Head of caudate nucleus (tissue), 42 donors: ENCODE data around the gene VCP.
A peak's percentile ranks its signal among the peaks of the same experiment; 100 is the strongest.

Experiments used
- DNase-seq, 42 donors: peaks; one replicate each; pipeline versions ENCODE4 v3.0.0 to v3.0.0-alpha.2; 2020 to 2021; ENCODE audit warnings: mixed read lengths in 7 of 42
- intact Hi-C: fragments of 100-400 bp; cut with DNase I; formaldehyde crosslinking; loops from one replicate; pipeline ENCODE4 v1.15.0; 2022

VCP gene

DNA sequence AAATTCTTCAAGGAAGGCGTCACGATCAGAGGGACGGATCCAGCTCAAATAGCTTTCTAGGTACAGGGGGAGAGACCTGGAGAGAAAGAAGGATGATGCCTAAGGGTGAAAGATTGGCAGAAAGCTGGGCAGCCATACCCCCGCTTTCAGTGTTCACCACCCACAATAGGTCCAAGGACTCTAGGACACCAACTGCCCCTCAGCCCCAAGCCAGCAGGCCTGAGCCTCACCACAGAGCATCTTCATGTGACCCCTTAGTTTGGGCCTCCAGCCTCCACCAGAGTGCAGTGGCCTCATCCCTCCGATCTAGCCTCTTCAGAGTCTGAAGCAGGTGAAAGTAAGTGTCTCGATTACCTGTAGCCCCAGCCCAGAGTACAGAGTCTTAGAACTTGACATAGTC is 1.7 kb upstream of the VCP start:
- DNase-seq, result no peak
- intact Hi-C loops, result no loop called here

DNA sequence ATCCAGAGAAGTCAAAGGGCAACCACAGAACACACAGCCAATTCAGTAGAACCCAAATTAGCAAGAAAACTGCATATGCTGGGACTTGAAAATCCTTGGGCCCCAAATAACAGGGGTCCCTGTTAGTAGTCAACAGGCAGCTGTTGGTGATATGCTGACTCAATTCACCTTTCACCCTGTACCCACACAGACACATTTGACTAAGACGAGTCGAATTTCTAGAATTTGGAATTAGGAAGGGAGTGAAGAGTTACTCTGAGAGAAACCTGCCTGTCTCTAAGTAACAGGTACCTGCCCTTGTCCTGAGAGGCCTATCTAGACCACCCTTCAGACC is 821 bp upstream of the VCP start:
- DNase-seq, result no peak
- intact Hi-C loops, result loop anchor here (2.0 kb wide), 1 partner anchor 24 kb away; the partner anchor contains the start of gene PIGO

DNA sequence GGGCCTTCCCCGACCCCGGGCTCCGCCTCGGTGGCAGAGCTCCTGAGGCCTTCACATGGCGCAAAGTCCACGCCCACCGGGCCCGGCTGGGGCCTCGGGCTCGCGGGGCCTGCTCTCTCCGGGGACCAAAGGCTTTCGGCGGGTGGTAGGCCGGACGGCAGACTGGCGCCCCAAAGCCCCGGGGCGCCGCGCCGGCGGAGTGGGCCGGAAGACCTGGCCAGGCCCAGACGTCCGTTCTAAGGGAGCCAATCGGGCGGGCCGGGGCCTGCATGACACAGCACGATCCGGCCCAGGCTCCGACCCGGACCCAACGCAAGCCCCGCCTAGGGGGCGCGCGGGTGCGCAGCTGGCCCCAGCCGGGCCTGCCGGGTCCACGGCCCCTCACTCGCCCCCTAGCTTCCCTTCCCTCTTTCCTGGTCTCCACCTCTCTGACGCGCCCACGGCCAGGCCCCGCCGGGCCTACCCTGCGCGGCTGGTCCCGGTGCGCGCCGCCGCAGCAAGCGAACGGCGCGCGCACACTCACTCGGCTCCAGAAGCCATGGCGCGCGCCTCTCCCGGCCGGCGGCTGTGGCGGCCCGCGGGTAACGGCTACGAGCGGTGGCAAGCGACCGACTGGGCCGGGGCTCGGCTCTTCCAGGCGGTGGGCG is 488 bp downstream of the VCP start:
- intact Hi-C loops, result loop anchor here (2.0 kb wide), 1 partner anchor 25 kb away; the partner anchor contains the start of gene PIGO
- peak; percentile 48 to 87 (median 74) for DNase-seq

DNA sequence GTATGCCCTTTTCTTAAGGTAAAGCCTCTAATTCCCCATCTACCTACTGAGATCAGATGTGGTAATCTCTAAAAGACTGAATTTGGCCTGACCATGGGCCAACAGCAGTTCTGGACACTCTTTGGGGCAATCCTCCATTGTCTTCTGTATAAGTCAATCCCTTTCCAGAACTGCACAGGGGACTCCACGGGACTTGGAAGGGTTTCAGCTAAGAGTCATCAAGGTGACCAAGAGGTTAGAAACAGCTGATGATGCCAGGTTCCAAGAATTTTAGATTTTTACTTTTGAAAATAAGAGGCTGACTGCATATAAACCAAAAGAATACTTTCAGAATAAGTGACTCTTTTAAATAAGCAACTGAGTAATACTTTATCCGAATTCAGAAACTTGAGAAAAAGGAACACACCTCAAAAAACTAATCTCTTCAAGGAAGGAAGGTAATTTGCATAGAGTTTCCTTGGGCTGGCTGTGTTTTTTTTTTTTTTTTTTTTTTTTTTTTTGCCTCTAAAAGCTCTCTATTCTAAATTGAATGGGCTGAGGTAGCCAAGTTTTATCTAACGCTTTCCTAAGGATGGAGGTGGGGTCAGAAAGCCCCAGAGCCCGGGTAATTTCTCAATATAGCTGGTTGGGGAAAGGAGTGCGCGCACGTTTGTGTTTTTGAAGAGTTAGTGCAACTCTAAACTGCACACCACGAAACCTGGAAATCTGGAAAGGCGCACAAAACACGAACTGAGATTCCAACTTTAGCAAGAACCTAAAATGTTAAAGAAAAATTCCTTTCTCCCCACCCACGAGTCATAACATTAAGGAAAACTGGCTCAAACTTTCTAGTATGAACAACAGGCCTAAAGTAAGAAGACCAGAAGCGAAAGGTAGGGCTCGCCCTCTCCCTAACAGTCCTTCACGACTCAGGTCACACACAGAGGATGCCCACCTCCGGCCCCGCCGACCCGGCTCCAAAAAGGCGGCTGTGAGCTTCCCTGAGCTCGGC is 1.3 kb downstream of the VCP start:
- no peak for DNase-seq
- intact Hi-C loops, result no loop called here

DNA sequence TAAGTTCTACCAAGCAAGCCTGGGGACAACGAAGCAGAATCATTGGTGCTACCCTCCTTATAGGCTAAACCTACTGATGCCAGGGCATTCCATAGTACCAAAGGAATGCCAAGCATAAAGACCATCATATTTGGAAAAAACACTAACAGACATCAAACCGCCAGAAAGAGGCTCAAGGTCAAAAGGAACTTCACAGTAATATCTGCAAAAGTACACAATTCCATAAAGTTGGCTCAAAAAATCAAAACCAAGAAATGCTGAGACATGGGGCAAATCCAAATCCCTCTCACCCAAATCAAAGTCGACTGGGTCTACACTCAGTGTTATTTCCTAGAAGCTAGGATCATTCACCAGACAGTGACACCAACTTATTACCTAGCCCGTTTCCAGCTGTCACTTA is 3.4 kb downstream of the VCP start:
- no peak for DNase-seq
- intact Hi-C loops, result no loop called here

DNA sequence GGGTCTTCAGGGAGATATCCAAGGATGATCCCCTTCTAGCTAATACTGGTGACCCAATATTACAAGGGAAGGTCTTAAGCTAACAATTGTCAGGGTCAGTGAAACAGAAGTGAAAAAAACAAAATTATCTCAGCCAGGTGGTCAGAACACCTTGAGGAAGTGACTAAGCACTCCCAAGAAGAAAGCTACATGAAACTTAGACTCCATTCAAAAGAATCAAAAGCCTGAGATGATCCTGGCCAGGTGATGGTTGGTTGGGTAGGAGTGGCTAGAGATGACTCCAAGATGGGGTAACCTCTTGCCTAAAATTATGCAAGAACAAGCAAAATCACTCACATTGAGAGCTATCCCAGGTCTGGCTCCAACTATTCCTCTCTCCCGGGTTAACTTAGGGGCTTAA is 5.4 kb downstream of the VCP start:
- DNase-seq, result no peak
- intact Hi-C loops, result no loop called here

DNA sequence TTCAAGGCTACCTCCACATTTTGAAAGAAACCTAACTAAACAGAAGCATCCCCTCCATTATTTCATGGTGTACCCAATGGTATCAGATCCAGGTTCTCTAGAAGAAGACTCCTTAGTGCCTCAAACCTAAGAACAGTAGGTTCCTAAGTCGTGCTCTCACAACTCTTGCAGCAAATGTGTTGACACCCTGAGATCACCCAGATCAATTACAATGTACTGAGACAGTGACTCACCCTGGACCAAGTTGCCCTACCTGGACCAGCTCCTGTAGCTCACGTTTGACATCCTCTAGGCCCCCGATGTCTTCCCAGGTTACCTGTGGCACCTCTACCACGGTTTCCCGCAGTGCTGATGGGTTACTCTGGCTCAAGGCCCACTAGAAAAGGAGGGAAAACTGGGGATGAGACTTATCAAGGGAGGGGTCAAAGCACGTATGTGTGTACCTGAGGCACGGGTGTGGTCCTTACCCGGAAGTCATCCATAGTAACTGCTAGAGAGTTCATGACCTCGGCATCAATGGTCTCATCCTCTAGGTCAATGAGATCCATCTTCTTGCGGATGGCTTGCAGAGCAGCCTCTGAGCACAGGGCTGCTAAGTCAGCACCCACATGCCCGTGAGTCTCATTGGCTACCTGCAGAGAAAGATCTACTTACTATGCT is 11.7 kb downstream of the VCP start:
- intact Hi-C loops, result no loop called here
- DNase-seq, result no peak

DNA sequence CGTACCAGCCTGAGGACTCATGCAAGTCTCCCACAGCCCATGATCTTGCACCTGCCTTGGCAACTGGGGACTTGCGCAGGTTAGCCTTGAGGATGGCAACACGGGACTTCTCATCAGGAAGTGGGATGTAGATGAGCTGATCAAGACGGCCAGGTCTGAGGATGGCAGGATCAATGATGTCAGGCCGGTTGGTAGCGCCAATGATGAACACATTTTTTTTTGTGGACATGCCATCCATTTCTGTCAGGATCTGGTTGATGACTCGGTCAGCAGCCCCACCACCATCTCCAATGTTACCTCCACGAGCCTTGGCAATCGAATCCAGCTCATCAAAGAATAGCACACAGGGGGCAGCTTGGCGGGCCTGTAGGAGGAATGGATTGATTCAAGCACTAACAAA is 13.0 kb downstream of the VCP start:
- intact Hi-C loops, result no loop called here

DNA sequence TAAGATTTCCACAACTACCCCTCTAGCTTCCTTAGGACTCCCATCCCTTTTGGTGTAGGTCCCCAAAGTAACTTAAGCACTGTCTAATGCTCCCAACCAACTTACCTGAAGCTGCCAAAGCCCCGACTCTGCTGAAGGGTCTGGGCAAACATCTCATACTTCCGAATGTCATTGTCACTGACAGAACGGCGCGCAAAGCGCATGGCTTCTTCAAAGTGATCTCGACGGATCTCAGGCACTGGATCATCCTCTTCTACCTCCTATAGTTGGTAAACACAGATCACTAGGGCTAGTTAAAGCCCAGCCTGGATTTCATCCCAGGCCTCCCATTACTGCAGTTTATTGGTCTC is 15.2 kb downstream of the VCP start:
- DNase-seq, result no peak
- intact Hi-C loops, result no loop called here

More for the DNA sequence above, 13.0 kb downstream of the VCP start:
- DNase-seq, result no peak

DNA sequence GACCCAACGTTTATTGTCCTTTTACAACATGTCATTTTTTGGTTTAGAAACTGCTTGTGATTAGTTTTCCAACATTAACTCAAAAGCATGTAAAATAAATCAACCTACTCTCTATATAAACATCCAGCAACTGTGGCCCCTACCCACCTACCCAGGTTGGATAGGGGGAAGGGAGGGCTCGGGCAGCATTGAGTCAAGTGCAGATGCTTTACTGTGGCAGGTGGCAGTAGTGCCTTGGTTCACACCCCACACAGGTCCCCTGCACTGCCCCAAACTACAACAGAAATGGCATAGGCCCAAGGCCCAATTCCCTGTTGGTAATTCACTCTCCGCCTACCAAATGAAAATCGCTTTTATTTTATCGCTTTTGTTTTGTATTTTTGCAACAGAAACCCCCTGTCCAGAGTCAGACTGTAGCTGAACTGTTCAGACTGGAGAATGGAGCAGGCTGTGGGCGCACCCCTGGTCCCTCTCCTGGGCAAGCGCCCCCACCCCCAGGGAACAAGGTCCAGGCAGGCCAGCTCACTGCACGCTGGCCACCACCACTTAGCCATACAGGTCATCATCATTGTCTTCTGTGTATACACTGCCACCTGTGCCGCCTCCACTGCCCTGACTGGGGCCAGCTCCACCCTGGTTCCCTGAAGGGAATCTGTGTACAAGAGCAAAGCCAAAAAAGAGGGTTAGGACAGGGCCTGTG is 15.7 kb downstream of the VCP start:
- intact Hi-C loops, result no loop called here
- no peak for DNase-seq

DNA sequence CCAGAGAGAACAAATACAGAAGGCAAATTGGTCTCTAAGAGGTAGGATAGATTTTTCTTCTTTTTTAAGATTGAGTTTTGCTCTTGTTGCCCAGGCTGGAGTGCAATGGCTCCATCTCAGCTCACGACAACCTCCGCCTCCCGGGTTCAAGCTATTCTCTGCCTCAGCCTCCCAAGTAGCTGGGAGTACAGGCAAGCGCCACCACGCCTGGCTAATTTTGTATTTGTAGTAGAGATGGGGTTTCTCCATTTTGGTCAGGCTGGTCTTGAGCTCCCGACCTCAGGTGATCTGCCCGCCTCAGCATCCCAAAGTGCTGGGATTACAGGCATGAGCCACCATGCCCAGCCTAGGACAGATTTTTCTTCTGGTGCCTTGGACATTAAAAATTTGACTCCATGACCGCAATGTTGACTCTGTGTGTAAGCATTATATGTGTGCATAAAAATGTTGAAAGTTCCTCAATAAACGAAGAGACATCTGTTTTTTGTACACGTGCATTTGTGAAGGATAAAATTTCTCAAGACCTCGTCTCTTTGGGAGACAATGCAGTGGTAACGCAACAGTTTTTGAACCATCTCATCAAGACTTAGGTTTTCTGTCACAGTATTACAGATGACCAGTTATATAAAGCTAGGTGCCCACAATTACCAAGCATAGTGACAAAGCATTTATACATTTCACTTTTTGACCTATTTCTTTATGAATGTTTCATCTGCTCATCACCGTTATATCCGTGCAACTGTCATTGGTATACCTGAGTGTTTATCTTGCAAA is 17.4 kb downstream of the VCP start:
- no peak for DNase-seq

DNA sequence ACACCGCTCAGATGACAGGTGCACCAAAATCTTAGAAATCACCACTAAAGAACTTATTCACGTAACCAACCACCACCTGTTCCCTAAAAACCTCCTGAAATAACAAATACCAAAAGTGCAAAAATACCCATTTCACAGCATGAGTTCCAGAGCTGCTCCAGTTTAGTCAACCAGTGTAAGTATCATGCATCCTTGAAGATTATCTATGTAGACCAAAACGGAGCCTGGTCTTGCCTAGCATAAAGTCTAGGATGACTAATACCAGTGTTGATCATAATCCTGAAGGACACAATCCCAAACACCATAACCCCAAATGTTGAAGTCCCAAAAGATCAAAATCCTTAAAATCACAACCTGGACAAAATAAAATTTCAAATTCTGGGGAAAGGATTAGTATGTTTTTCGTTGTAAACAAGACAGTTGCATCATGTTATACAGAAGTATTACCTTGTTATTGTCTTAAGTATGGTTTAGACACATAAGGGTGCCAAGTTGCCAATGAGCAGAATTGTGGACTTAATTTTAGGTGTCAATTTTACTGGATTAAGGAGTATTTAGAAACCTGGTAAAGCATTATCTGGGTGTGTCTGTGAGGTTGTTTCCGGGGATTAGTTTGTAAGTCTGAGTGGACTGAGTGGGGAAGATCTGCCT is 18.1 kb downstream of the VCP start:
- intact Hi-C loops, result no loop called here
- DNase-seq, result no peak

More for the DNA sequence above, 17.4 kb downstream of the VCP start:
- intact Hi-C loops, result no loop called here

DNA sequence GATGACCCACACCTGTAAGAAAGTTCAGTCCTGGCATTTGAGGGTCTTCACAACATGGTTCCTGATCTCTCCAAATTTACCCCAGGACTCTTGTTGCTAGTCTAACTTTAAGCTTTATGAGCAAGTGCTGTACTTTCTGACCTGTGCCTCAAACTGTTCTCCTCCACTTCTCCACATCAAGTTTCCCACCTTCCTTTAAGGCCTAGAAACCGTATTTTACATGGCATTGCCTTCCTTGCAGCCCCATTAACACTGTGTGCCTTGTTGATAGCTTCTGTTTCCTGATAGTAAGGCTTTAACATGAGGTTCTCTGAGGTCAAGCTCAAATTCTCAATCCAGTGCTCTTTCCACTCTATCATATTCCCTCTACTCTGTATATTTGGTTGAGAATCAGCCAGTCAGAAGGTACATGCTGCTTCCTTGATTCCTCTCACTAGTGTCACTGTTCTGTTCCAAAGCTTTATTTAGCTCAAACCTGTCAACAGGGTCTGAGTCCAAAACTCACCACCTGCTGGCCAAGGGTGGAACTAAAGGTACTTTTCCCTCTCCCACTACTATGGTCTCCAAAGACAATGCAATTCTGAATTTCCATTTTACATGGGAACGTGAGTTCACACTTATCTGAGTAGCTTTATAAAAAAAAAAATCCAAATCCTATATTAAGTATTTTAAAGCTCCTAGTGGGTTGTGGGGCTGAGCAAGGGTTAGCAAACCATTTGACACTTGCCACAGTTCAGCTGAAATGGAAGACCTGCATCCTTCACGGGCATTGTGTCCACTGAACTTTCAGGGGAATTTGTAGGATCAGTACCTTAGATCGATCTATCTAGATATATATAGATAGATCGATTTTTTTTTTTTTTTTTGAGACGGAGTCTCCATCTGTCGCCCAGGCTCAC is 21.1 kb downstream of the VCP start:
- peak in 21 of 42 donors; percentile 14 to 60 (median 28) for DNase-seq
- intact Hi-C loops, result no loop called here

DNA sequence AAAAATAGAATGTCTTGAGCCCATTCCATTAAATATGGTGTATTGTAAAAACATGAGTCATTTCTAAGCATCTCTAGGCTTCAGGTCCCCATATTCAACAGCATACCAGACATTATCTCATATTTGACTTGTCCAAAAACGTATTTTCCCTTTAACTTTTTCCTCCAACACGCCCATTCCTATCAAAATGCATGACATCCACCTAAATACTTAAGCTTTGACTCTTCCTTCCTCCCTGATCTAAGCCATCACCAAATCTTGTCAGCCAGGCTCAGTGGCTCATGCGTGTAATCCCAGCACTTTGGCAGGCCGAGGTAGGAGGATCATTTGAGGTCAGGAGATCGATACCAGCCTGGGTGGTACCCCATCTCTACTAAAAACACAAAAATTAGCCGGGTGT is 23.9 kb downstream of the VCP start:
- intact Hi-C loops, result no loop called here
- no peak for DNase-seq

DNA sequence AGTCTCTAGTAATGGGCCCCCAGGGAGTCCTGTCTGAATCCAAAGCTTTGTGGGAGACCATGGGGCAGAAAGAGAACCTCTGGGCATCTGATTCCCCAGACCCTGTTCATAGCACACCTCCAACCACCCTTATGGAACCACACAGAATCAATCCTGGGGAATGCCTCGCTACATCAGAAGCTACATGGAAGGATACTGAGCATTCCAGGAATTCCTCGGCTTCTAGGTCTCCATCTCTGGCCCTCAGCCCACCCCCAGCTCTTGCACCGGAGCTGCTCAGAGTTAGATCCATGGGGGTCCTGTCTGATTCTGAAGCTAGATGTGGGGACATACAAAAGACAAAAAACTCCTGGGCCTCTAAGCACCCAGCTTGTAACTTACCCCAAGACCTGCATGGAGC is 28.4 kb downstream of the VCP start:
- DNase-seq, result no peak
- intact Hi-C loops, result no loop called here

DNA sequence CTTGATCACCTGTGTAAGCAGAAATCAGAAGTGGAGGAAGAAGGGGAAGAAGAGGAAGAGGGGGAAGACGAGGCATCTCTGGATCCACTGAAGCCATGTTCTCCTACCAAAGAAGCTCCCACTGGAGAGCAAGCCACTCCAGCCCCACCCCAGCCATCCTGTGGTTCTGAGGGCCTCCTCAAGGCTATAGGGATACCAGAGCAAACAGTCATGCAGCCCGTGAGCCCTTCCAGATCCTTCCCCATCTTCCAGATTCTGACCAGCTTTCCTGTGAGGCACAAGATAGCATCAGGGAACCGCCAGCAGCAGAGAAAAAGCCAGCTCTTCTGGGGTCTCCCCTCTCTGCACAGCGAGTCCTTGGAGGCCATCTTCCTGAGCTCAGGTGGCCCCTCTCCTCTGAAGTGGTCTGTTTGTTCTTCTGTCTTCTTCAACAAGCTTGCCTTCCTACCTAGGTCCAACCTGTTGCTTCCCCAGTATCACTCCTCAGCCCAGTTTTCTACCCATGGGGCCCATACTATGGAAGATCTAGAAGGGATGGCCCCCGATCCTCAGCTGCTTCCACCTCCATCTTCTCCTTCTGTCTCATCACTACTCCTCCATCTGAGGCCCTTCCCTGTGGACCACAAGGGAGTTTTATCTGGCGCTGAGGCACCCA is 29.4 kb downstream of the VCP start:
- no peak for DNase-seq
- intact Hi-C loops, result no loop called here
